ENCODE data around the gene EFEMP1. TPM values are rescaled to one million over a fixed set of nuclear protein-coding genes. Genes with fewer than 3 reads are reported as not detected.
A peak's percentile ranks its signal among the peaks of the same experiment; 100 is the strongest.

The EFEMP1 gene
- total RNA-seq (100 to 1,000 TPM; 793 to 989 TPM), polyA plus RNA-seq (1,000 to 10,000 TPM in 1 of 2 donors, 100 to 1,000 TPM in 1; 551 to 3,298 TPM)
- long read RNA-seq, donor 1, transcript EFEMP1-201 (12 exons, 1,820 nt) = minor isoform, 788 of 3,265 reads
- long read RNA-seq, donor 1, transcript EFEMP1-202 (11 exons, 3,024 nt) = major isoform, 1,853 of 3,265 reads
- long read RNA-seq, donor 1, partial matches to known transcripts = 214 of 3,265 reads
- long read RNA-seq, donor 1, other reads (novel, unspliced or antisense) = 406 of 3,265 reads
- long read RNA-seq, donor 2, transcript EFEMP1-202 (11 exons, 3,024 nt) = major isoform, 414 of 775 reads
- long read RNA-seq, donor 2, transcript EFEMP1-201 (12 exons, 1,820 nt) = minor isoform, 186 of 775 reads
- long read RNA-seq, donor 2, partial matches to known transcripts = 76 of 775 reads
- long read RNA-seq, donor 2, other reads (novel, unspliced or antisense) = 97 of 775 reads

- Histone ChIP-seq H3K4me1 (ENCODE audit: control insufficient read depth in 1 of 2, insufficient read depth in 2 of 2, low read length in 2 of 2) (peaks cover 0 to 4% of the 10 kb centered on the region in 2 donors), H3K36me3 (ENCODE audit: control insufficient read depth in 1 of 2, insufficient read depth in 2 of 2, low read length in 1 of 2) (peaks cover 0 to 4% of the 10 kb centered on the region in 2 donors), H3K27me3 (ENCODE audit: control insufficient read depth in 1 of 2, insufficient read depth in 2 of 2, low read length in 1 of 2) (no peaks in the 10 kb centered on the region), H3K9me3 (ENCODE audit: control insufficient read depth, low read length) (no peaks in the 10 kb centered on the region), H3K27ac (ENCODE audit: low read depth in 1 of 2, low read length in 2 of 2) (peak within 1 kb of the TSS in 1 of 2 donors; percentile 54), H3K4me3 (ENCODE audit: low read length in 2 of 2) (peak within 1 kb of the TSS; percentile 51 to 84)
- intact Hi-C loops (cut with DNase I) = loop anchor here (5.0 to 10.0 kb wide), 3 partner anchors 36 to 71 kb away; no protein-coding TSS in a partner anchor
- ATAC-seq (ENCODE audit: low FRiP score) (peak; percentile 94), DNase-seq (peak; percentile 89 to 94)
- 0 to 1% methylated on average over 57 to 70 of the region's 70 CpGs for WGBS, 2 donors
These were observed at the start of gene EFEMP1 for GRCh38 chr2:55923091-55923981. EFEMP1 (minus strand) TSS chr2:55923782; CDS start chr2:55922440, 1,342 bp downstream.

- Histone ChIP-seq H3K4me3 (ENCODE audit: low read length in 2 of 2) (no peak overlapping the region), H3K27ac (ENCODE audit: low read depth in 1 of 2, low read length in 2 of 2) (no peak overlapping the region), H3K27me3 (ENCODE audit: control insufficient read depth in 1 of 2, insufficient read depth in 2 of 2, low read length in 1 of 2) (no peaks in the 10 kb centered on the region), H3K36me3 (ENCODE audit: control insufficient read depth in 1 of 2, insufficient read depth in 2 of 2, low read length in 1 of 2) (no peaks in the 10 kb centered on the region), H3K4me1 (ENCODE audit: control insufficient read depth in 1 of 2, insufficient read depth in 2 of 2, low read length in 2 of 2) (peaks cover 2% of the 10 kb centered on the region in 2 donors), H3K9me3 (ENCODE audit: control insufficient read depth, low read length) (no peaks in the 10 kb centered on the region)
- WGBS, 2 donors = 89 to 91% methylated on average over 2 of the region's 2 CpGs
- DNase-seq (no peak), ATAC-seq (ENCODE audit: low FRiP score) (no peak)
- intact Hi-C loops (cut with DNase I) = no loop called here
These were observed 46.9 kb upstream of the EFEMP1 start for GRCh38 chr2:55970500-55970899.

- no peak for DNase-seq
- no peaks in the 10 kb centered on the region for H3K36me3 ChIP-seq (ENCODE audit: control insufficient read depth in 1 of 2, insufficient read depth in 2 of 2, low read length in 1 of 2)
- no peak for ATAC-seq (ENCODE audit: low FRiP score)
- H3K4me1 ChIP-seq (ENCODE audit: control insufficient read depth in 1 of 2, insufficient read depth in 2 of 2, low read length in 2 of 2) = peaks cover 2 to 5% of the 10 kb centered on the region in 2 donors
- no peaks in the 10 kb centered on the region for H3K9me3 ChIP-seq (ENCODE audit: control insufficient read depth, low read length)
- H3K27me3 ChIP-seq (ENCODE audit: control insufficient read depth in 1 of 2, insufficient read depth in 2 of 2, low read length in 1 of 2) = no peaks in the 10 kb centered on the region
- intact Hi-C loops (cut with DNase I) = loop anchor here (5.0 to 10.0 kb wide), 3 partner anchors 33 to 84 kb away; no protein-coding TSS in a partner anchor
- no peak overlapping the region for H3K4me3 ChIP-seq (ENCODE audit: low read length in 2 of 2)
- no peak overlapping the region for H3K27ac ChIP-seq (ENCODE audit: low read depth in 1 of 2, low read length in 2 of 2)
- WGBS, 2 donors = 36 to 42% methylated on average over 1 of the region's 1 CpG
These were observed 45.4 kb upstream of the EFEMP1 start for GRCh38 chr2:55968941-55969340.

GRCh38 chr2:55966401-55967118 lies 43.0 kb upstream of the EFEMP1 start:
- DNase-seq = peak; percentile 69 to 77
- ATAC-seq (ENCODE audit: low FRiP score) = peak; percentile 68
- Histone ChIP-seq H3K4me1 (ENCODE audit: control insufficient read depth in 1 of 2, insufficient read depth in 2 of 2, low read length in 2 of 2) (peaks cover 2 to 5% of the 10 kb centered on the region in 2 donors), H3K27ac (ENCODE audit: low read depth in 1 of 2, low read length in 2 of 2) (peak overlapping the region; percentile 43 to 70), H3K4me3 (ENCODE audit: low read length in 2 of 2) (no peak overlapping the region), H3K36me3 (ENCODE audit: control insufficient read depth in 1 of 2, insufficient read depth in 2 of 2, low read length in 1 of 2) (no peaks in the 10 kb centered on the region), H3K9me3 (ENCODE audit: control insufficient read depth, low read length) (no peaks in the 10 kb centered on the region), H3K27me3 (ENCODE audit: control insufficient read depth in 1 of 2, insufficient read depth in 2 of 2, low read length in 1 of 2) (no peaks in the 10 kb centered on the region)
- intact Hi-C loops (cut with DNase I) = loop anchor here (5.0 to 10.0 kb wide), 3 partner anchors 36 to 82 kb away; no protein-coding TSS in a partner anchor
- WGBS, 2 donors = 20% methylated on average over 6 of the region's 6 CpGs

- intact Hi-C loops (cut with DNase I) = loop anchor here (5.0 to 10.0 kb wide), 3 partner anchors 36 to 81 kb away; no protein-coding TSS in a partner anchor
- ATAC-seq (ENCODE audit: low FRiP score) = peak; percentile 69
- Histone ChIP-seq H3K4me1 (ENCODE audit: control insufficient read depth in 1 of 2, insufficient read depth in 2 of 2, low read length in 2 of 2) (peaks cover 2 to 5% of the 10 kb centered on the region in 2 donors), H3K27ac (ENCODE audit: low read depth in 1 of 2, low read length in 2 of 2) (peak overlapping the region; percentile 70 to 71), H3K27me3 (ENCODE audit: control insufficient read depth in 1 of 2, insufficient read depth in 2 of 2, low read length in 1 of 2) (no peaks in the 10 kb centered on the region), H3K36me3 (ENCODE audit: control insufficient read depth in 1 of 2, insufficient read depth in 2 of 2, low read length in 1 of 2) (no peaks in the 10 kb centered on the region), H3K4me3 (ENCODE audit: low read length in 2 of 2) (no peak overlapping the region), H3K9me3 (ENCODE audit: control insufficient read depth, low read length) (no peaks in the 10 kb centered on the region)
- WGBS, 2 donors = 0 to 5% methylated on average over 3 of the region's 3 CpGs
- no peak for DNase-seq
These were observed 42.4 kb upstream of the EFEMP1 start for GRCh38 chr2:55965966-55966365.

GRCh38 chr2:55965276-55965675 lies 41.7 kb upstream of the EFEMP1 start:
- Histone ChIP-seq H3K36me3 (ENCODE audit: control insufficient read depth in 1 of 2, insufficient read depth in 2 of 2, low read length in 1 of 2) (no peaks in the 10 kb centered on the region), H3K27me3 (ENCODE audit: control insufficient read depth in 1 of 2, insufficient read depth in 2 of 2, low read length in 1 of 2) (no peaks in the 10 kb centered on the region), H3K9me3 (ENCODE audit: control insufficient read depth, low read length) (no peaks in the 10 kb centered on the region), H3K4me3 (ENCODE audit: low read length in 2 of 2) (no peak overlapping the region), H3K4me1 (ENCODE audit: control insufficient read depth in 1 of 2, insufficient read depth in 2 of 2, low read length in 2 of 2) (peaks cover 2 to 5% of the 10 kb centered on the region in 2 donors), H3K27ac (ENCODE audit: low read depth in 1 of 2, low read length in 2 of 2) (peak overlapping the region in 1 of 2 donors; percentile 70)
- 94 to 96% methylated on average over 2 of the region's 2 CpGs for WGBS, 2 donors
- ATAC-seq (ENCODE audit: low FRiP score) = no peak
- intact Hi-C loops (cut with DNase I) = loop anchor here (5.0 to 10.0 kb wide), 3 partner anchors 37 to 80 kb away; no protein-coding TSS in a partner anchor
- DNase-seq = no peak

GRCh38 chr2:55962915-55963314 lies 39.3 kb upstream of the EFEMP1 start:
- no peak for ATAC-seq (ENCODE audit: low FRiP score)

More at GRCh38 chr2:55962915-55963314, 39.3 kb upstream of the EFEMP1 start:
- H3K36me3 ChIP-seq (ENCODE audit: control insufficient read depth in 1 of 2, insufficient read depth in 2 of 2, low read length in 1 of 2) = no peaks in the 10 kb centered on the region
- no peak for DNase-seq
- H3K27me3 ChIP-seq (ENCODE audit: control insufficient read depth in 1 of 2, insufficient read depth in 2 of 2, low read length in 1 of 2) = no peaks in the 10 kb centered on the region
- no peak overlapping the region for H3K4me3 ChIP-seq (ENCODE audit: low read length in 2 of 2)
- H3K27ac ChIP-seq (ENCODE audit: low read depth in 1 of 2, low read length in 2 of 2) = no peak overlapping the region
- peaks cover 2 to 5% of the 10 kb centered on the region in 2 donors for H3K4me1 ChIP-seq (ENCODE audit: control insufficient read depth in 1 of 2, insufficient read depth in 2 of 2, low read length in 2 of 2)
- intact Hi-C loops (cut with DNase I) = loop anchor here (2.0 to 10.0 kb wide), 5 partner anchors 34 to 246 kb away; partner anchors contain the start of gene EFEMP1 (in 1 of the 2)
- H3K9me3 ChIP-seq (ENCODE audit: control insufficient read depth, low read length) = no peaks in the 10 kb centered on the region
- 66 to 70% methylated on average over 3 of the region's 3 CpGs for WGBS, 2 donors

Data from aorta (tissue), 5 donors.